ENCODE data around the gene TRAPPC2L. TPM values are rescaled to one million over a fixed set of nuclear protein-coding genes. Genes with fewer than 3 reads are reported as not detected.
A peak's percentile ranks its signal among the peaks of the same experiment; 100 is the strongest.

Gene TRAPPC2L
- total and polyA plus RNA-seq, 2 experiments from 2014 or later = 59.3 to 167 TPM

DNA sequence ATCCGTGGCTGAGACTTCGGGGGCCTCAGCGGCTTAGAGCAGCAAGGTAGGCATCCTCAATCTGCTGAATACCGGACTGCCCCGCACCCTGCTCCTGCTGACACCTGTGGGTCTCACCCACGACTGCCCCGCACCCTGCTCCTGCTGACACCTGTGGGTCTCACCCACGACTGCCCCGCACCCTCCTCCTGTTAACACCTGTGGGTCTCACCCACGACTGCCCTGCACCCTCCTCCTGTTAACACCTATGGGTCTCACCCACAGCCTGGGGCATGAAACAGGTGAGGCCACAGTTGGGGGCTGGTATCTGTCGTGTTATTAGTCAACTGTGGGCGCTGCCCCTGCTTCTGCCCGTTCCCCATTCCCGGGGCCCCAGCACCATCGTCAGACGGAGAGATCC, 45.8 kb downstream of the TRAPPC2L start (continued):
- TF ChIP-seq, protein P1, sequence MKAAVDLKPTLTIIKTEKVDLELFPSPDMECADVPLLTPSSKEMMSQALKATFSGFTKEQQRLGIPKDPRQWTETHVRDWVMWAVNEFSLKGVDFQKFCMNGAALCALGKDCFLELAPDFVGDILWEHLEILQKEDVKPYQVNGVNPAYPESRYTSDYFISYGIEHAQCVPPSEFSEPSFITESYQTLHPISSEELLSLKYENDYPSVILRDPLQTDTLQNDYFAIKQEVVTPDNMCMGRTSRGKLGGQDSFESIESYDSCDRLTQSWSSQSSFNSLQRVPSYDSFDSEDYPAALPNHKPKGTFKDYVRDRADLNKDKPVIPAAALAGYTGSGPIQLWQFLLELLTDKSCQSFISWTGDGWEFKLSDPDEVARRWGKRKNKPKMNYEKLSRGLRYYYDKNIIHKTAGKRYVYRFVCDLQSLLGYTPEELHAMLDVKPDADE (IDR thresholded peaks at IDR 0.05) = no peak
- TF ChIP-seq EZH2phosphoT487 (IDR thresholded peaks at IDR 0.05; ENCODE audit: unreplicated experiment) = no peak
- TF ChIP-seq NANOG (IDR thresholded peaks at IDR 0.05; ENCODE audit: borderline replicate concordance) = no peak
- TF ChIP-seq STAT1 (IDR thresholded peaks at IDR 0.05; ENCODE audit: unreplicated experiment) = no peak

DNA sequence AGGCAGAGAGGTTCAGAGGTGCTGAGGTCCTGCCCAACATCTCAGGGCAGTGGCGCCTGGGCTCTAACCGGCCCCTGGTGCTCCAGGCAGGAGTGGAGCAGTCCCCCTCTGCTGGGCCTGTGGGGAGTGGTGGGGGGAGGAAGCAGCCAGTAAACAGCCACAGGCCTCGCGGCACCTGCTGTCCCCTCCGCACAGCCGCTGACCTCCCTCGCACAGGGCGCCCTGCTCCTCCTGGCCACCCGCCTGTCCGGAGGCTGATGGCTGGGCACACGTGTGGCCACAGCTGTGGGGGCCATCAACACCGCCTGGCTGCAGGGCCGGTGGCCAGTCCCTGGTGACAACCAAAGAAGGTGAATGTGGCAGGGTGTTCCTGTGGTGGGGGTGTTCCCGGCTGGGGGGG, 46.3 kb downstream of the TRAPPC2L start:
- no peak for ATAC-seq
- no peaks in the 10 kb centered on the region for H3K9me3 Mint-ChIP-seq
- TF ChIP-seq, protein P1 (IDR thresholded peaks at IDR 0.05) = no peak
- no peak for TF ChIP-seq EZH2phosphoT487 (IDR thresholded peaks at IDR 0.05; ENCODE audit: unreplicated experiment)
- no peak for TF ChIP-seq ZNF331 (CRISPR knock-in tag; IDR thresholded peaks at IDR 0.05; ENCODE audit: low read depth)
- TF ChIP-seq STAT1 (IDR thresholded peaks at IDR 0.05; ENCODE audit: unreplicated experiment) = no peak
- TF ChIP-seq NANOG (IDR thresholded peaks at IDR 0.05; ENCODE audit: borderline replicate concordance) = no peak
- TF ChIP-seq JUNB (IDR thresholded peaks at IDR 0.05; ENCODE audit: unreplicated experiment) = no peak
- TF ChIP-seq, protein P2, sequence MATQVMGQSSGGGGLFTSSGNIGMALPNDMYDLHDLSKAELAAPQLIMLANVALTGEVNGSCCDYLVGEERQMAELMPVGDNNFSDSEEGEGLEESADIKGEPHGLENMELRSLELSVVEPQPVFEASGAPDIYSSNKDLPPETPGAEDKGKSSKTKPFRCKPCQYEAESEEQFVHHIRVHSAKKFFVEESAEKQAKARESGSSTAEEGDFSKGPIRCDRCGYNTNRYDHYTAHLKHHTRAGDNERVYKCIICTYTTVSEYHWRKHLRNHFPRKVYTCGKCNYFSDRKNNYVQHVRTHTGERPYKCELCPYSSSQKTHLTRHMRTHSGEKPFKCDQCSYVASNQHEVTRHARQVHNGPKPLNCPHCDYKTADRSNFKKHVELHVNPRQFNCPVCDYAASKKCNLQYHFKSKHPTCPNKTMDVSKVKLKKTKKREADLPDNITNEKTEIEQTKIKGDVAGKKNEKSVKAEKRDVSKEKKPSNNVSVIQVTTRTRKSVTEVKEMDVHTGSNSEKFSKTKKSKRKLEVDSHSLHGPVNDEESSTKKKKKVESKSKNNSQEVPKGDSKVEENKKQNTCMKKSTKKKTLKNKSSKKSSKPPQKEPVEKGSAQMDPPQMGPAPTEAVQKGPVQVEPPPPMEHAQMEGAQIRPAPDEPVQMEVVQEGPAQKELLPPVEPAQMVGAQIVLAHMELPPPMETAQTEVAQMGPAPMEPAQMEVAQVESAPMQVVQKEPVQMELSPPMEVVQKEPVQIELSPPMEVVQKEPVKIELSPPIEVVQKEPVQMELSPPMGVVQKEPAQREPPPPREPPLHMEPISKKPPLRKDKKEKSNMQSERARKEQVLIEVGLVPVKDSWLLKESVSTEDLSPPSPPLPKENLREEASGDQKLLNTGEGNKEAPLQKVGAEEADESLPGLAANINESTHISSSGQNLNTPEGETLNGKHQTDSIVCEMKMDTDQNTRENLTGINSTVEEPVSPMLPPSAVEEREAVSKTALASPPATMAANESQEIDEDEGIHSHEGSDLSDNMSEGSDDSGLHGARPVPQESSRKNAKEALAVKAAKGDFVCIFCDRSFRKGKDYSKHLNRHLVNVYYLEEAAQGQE (IDR thresholded peaks at IDR 0.05; ENCODE audit: unreplicated experiment) = no peak
- TF ChIP-seq POLR2AphosphoS5 (IDR thresholded peaks at IDR 0.05; ENCODE audit: low read depth) = no peak
- no peak for TF ChIP-seq CREB1 (CRISPR knock-in tag; IDR thresholded peaks at IDR 0.05; ENCODE audit: low read depth)
- TF ChIP-seq, protein P3, sequence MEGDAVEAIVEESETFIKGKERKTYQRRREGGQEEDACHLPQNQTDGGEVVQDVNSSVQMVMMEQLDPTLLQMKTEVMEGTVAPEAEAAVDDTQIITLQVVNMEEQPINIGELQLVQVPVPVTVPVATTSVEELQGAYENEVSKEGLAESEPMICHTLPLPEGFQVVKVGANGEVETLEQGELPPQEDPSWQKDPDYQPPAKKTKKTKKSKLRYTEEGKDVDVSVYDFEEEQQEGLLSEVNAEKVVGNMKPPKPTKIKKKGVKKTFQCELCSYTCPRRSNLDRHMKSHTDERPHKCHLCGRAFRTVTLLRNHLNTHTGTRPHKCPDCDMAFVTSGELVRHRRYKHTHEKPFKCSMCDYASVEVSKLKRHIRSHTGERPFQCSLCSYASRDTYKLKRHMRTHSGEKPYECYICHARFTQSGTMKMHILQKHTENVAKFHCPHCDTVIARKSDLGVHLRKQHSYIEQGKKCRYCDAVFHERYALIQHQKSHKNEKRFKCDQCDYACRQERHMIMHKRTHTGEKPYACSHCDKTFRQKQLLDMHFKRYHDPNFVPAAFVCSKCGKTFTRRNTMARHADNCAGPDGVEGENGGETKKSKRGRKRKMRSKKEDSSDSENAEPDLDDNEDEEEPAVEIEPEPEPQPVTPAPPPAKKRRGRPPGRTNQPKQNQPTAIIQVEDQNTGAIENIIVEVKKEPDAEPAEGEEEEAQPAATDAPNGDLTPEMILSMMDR (conservative IDR thresholded peaks at IDR 0.05; ENCODE audit: low read depth in 2 of 2) = no peak
- TF ChIP-seq, protein P4, sequence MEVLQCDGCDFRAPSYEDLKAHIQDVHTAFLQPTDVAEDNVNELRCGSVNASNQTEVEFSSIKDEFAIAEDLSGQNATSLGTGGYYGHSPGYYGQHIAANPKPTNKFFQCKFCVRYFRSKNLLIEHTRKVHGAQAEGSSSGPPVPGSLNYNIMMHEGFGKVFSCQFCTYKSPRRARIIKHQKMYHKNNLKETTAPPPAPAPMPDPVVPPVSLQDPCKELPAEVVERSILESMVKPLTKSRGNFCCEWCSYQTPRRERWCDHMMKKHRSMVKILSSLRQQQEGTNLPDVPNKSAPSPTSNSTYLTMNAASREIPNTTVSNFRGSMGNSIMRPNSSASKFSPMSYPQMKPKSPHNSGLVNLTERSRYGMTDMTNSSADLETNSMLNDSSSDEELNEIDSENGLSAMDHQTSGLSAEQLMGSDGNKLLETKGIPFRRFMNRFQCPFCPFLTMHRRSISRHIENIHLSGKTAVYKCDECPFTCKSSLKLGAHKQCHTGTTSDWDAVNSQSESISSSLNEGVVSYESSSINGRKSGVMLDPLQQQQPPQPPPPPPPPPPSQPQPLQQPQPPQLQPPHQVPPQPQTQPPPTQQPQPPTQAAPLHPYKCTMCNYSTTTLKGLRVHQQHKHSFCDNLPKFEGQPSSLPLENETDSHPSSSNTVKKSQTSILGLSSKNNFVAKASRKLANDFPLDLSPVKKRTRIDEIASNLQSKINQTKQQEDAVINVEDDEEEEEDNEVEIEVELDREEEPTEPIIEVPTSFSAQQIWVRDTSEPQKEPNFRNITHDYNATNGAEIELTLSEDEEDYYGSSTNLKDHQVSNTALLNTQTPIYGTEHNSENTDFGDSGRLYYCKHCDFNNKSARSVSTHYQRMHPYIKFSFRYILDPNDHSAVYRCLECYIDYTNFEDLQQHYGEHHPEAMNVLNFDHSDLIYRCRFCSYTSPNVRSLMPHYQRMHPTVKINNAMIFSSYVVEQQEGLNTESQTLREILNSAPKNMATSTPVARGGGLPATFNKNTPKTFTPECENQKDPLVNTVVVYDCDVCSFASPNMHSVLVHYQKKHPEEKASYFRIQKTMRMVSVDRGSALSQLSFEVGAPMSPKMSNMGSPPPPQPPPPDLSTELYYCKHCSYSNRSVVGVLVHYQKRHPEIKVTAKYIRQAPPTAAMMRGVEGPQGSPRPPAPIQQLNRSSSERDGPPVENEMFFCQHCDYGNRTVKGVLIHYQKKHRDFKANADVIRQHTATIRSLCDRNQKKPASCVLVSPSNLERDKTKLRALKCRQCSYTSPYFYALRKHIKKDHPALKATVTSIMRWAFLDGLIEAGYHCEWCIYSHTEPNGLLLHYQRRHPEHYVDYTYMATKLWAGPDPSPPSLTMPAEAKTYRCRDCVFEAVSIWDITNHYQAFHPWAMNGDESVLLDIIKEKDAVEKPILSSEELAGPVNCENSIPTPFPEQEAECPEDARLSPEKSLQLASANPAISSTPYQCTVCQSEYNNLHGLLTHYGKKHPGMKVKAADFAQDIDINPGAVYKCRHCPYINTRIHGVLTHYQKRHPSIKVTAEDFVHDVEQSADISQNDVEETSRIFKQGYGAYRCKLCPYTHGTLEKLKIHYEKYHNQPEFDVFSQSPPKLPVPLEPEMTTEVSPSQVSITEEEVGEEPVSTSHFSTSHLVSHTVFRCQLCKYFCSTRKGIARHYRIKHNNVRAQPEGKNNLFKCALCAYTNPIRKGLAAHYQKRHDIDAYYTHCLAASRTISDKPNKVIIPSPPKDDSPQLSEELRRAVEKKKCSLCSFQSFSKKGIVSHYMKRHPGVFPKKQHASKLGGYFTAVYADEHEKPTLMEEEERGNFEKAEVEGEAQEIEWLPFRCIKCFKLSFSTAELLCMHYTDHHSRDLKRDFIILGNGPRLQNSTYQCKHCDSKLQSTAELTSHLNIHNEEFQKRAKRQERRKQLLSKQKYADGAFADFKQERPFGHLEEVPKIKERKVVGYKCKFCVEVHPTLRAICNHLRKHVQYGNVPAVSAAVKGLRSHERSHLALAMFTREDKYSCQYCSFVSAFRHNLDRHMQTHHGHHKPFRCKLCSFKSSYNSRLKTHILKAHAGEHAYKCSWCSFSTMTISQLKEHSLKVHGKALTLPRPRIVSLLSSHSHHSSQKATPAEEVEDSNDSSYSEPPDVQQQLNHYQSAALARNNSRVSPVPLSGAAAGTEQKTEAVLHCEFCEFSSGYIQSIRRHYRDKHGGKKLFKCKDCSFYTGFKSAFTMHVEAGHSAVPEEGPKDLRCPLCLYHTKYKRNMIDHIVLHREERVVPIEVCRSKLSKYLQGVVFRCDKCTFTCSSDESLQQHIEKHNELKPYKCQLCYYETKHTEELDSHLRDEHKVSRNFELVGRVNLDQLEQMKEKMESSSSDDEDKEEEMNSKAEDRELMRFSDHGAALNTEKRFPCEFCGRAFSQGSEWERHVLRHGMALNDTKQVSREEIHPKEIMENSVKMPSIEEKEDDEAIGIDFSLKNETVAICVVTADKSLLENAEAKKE (CRISPR knock-in tag; IDR thresholded peaks at IDR 0.05) = no peak

More for the DNA sequence above, 46.3 kb downstream of the TRAPPC2L start:
- no peak overlapping the region for H3K27ac ChIP-seq (ENCODE audit: low read depth)
- no peaks in the 10 kb centered on the region for H3F3A ChIP-seq (replicated peaks; ENCODE audit: low read depth)
- no peak overlapping the region for H2AFZ ChIP-seq
- Mint-ChIP-seq H3K36me3 (ENCODE audit: low read depth) (no peaks in the 10 kb centered on the region), H3K27me3 (ENCODE audit: insufficient read depth, low read depth, poor library complexity) (peaks cover 5% of the 10 kb centered on the region), H3K4me1 (peaks cover 9% of the 10 kb centered on the region; the same call in 2 of the 3 replicates), H3K27ac (peak overlapping the region; percentile 31; the same call in 1 of the 2 replicates), H3K4me3 (no peak overlapping the region)
- no peak for DNase-seq (ENCODE audit: low spot score)
- no peaks in the 10 kb centered on the region for H3K79me2 ChIP-seq (replicated peaks; ENCODE audit: insufficient read depth)
- no peaks in the 10 kb centered on the region for H3K9me2 ChIP-seq (ENCODE audit: insufficient read depth)
- H3K4me2 ChIP-seq = no peak overlapping the region
- H3K4me1 ChIP-seq (ENCODE audit: insufficient read depth) = no peaks in the 10 kb centered on the region
- no peak overlapping the region for H3K4me3 ChIP-seq
- H4K20me1 ChIP-seq (replicated peaks; ENCODE audit: insufficient read depth) = no peaks in the 10 kb centered on the region
- no peaks in the 10 kb centered on the region for H3K27me3 ChIP-seq (ENCODE audit: insufficient read depth)
- H3K36me3 ChIP-seq (ENCODE audit: insufficient read depth) = no peaks in the 10 kb centered on the region
